ENCODE data around the gene FAM200B. TPM values are rescaled to one million over a fixed set of nuclear protein-coding genes. Genes with fewer than 3 reads are reported as not detected.

The FAM200B gene
- total and polyA plus RNA-seq, 2 of the 4 experiments (the other 2 are of a cell fraction): 16.7 to 18.5 TPM

GRCh38 chr4:15718959-15719358 lies 37.3 kb downstream of the FAM200B start:
- ATAC-seq (ENCODE audit: low read depth) (no peak), DNase-seq (no peak)
- no peak overlapping the region for H3K18ac ChIP-seq (ENCODE audit: low read depth, low read length)
- no peak overlapping the region for H2AFZ ChIP-seq (replicated peaks; ENCODE audit: low read length, poor library complexity)
- H3K4me1 ChIP-seq (ENCODE audit: control insufficient read depth, insufficient read depth, low read length): peaks cover 19% of the 10 kb centered on the region
- H3K4me3 ChIP-seq (ENCODE audit: insufficient read depth, low read depth, low read length): no peak overlapping the region
- no peaks in the 10 kb centered on the region for H3K9me3 ChIP-seq (ENCODE audit: control insufficient read depth, insufficient read depth, low read length)
- H2AK5ac ChIP-seq (ENCODE audit: low read depth, low read length): peak overlapping the region; percentile 85
- dilution Hi-C loops (cut with HindIII; ENCODE audit: low sequenced_read_pairs, unreplicated experiment): no loop called here
- intact Hi-C loops (cut with micrococcal nuclease): no loop called here
- no peak overlapping the region for H2BK5ac ChIP-seq (ENCODE audit: low read depth, low read length, poor library complexity, severe bottlenecking)
- H2AK9ac ChIP-seq (replicated peaks; ENCODE audit: low read depth, low read length, poor library complexity): no peak overlapping the region
- 0 out of 4 replicates have a peak, but pooled peaks cover 0 to 4% of the 10 kb centered on the region in 2 experiments for H3K79me1 ChIP-seq (ENCODE audit: low read depth in 1 of 2, low read length in 2 of 2)
- in situ Hi-C loops (cut with MboI; ENCODE audit: low sequenced_read_pairs): no loop called here
- peak overlapping the region; percentile 66 for H3K4ac ChIP-seq (ENCODE audit: low read depth, low read length)
- 93% methylated on average over 3 of the region's 7 CpGs; no CpG with 5 or more reads in 1 of the 2 experiments for WGBS, 2 experiments (ENCODE audit: extremely low coverage in 2 of 2, insufficient read length in 1 of 2)
- H2BK120ac ChIP-seq (ENCODE audit: low read depth, low read length): peak overlapping the region; percentile 10
- H4K8ac ChIP-seq (ENCODE audit: low read depth in 2 of 2, low read length in 2 of 2): no peak overlapping the region
- peaks cover 14% of the 10 kb centered on the region for H3K9me1 ChIP-seq (ENCODE audit: insufficient read depth, low read length)
- 0 out of 2 replicates have a peak overlapping the region, but pooled peaks have one; percentile 28 for H3K14ac ChIP-seq (replicated peaks; ENCODE audit: low read depth, low read length)
- no peak overlapping the region for H3K56ac ChIP-seq (ENCODE audit: extremely low read depth, insufficient read depth, low read length)
- no peak overlapping the region; the same call in 2 of the 3 replicates for H2BK15ac ChIP-seq (ENCODE audit: low read depth, low read length)
- H4K20me1 ChIP-seq (ENCODE audit: insufficient read depth, low read length): no peaks in the 10 kb centered on the region
- no peaks in the 10 kb centered on the region for H3K27me3 ChIP-seq (ENCODE audit: control insufficient read depth, insufficient read depth, low read length)
- H3K23ac ChIP-seq (ENCODE audit: low read depth, low read length): no peak overlapping the region
- H4K91ac ChIP-seq (ENCODE audit: insufficient read depth, low read depth, low read length): peak overlapping the region; percentile 54
- no TSS peak for BruUV-seq (replicated peaks)
- no peak overlapping the region for H4K5ac ChIP-seq (ENCODE audit: low read depth, low read length)
- H3K4me2 ChIP-seq (ENCODE audit: low read depth, low read length): no peak overlapping the region
- peak overlapping the region; percentile 21 for H2BK20ac ChIP-seq (ENCODE audit: low read depth, low read length)
- no peak for TF ChIP-seq CTCF (conservative IDR thresholded peaks at IDR 0.05; ENCODE audit: low read depth, low read length)
- no peak overlapping the region for H3K9ac ChIP-seq (ENCODE audit: low read depth, low read length)
- no peaks in the 10 kb centered on the region for H3K36me3 ChIP-seq (ENCODE audit: control insufficient read depth, insufficient read depth, low read length)
- ChIA-PET CTCF (no interaction called here), POLR2A (ENCODE audit: unreplicated experiment) (no interaction called here)
- no peak overlapping the region for H3K27ac ChIP-seq (ENCODE audit: insufficient read depth, low read length)

Measured in IMR-90 (cell line).